Superior temporal gyrus (tissue), 1 donor: ENCODE measurements around the gene PPP1R36.
A peak's percentile ranks its signal among the peaks of the same experiment; 100 is the strongest.
"Not testable (repeated sequence)": the region's sequence is repeated elsewhere in the genome, so short reads cannot be mapped to it uniquely, and the experiment has no call there.

Experiments used
- DNase-seq: peaks from one replicate; pipeline ENCODE4 v3.0.0-alpha.2; 2016; ENCODE audit errors: extremely low spot score

The PPP1R36 gene, protein sequence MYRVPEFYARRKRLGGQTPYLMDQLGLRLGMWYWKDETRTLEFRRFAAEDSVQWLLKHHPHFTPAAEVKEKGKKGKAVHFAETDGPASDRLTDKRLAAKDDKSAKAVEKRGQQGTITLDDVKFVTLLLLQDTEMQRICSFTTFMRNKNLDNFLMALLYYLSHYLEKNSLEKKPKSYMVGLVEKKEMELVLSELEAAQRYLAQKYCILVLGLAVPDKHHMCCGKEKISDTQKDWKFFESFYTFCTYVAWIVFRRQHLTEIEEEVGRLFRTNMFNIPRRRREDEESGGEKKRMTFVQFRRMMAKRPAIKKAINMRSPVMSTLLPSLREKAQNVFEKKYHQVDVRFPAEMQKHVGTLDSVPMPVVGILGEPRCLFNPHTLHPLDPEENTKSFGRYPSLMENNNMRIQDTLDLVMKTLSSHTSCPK

DNA sequence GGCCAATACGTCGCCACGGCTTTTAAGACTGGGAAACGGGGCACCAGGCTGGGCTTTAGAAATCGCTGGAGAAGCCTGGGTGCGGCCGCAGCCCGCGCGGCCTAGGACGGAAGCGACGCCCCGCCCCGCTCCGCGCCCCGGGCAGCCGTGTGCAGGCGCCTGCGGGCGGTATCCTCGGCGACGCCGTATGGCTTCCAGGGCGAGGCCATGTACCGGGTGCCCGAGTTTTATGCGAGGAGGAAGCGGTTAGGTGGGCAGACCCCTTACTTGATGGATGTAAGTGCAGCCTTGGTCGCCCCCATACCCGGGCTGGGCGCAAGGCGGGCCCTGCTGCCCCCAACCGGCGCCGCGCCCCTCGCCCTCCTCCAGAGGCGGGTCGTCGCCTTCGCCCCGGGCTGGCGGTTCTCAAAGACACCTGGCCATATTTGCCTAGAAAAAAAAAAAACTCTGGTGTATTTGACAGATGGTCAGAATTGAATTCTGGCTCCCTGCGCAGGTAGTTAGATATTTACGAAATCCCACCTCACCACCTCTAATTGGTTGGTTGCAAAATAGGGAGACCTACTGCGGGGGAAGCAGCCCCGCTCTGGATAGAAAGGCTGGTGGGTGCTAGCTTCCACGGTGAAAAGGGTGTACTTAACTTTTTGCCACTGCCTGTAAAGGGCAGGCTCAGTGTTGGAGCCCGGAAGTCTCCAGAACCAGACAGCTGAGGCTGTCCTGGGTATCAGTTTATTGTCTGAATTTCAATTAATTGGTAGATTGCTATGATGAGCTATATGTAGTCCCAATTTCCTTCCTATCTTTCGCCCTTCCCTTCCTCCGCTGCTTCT, at the start of gene PPP1R36:
PPP1R36 (plus strand) TSS at position 171 of the 830 bp plus-strand sequence; CDS start at position 208, 37 bp downstream.
- DNase-seq, result no peak

DNA sequence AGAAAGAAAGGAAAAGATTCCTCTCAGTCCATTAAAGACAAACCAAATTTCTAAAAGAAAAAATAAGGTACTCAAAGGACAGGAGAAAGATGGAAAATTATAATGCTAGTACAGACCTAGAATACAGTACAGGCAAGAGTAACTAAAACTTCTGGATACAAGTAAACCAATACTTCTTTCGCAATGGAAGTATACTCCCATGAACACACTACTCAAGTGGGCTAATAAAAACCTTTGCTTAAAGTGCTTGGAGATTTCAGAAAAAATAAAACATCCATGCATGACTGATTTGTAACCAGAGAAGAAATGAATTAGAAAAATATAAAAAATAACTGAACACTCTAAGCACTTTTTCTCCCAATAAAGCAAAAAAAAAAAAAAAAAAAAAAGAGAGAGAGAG, 49.7 kb upstream of the PPP1R36 start:
- DNase-seq, result no peak

DNA sequence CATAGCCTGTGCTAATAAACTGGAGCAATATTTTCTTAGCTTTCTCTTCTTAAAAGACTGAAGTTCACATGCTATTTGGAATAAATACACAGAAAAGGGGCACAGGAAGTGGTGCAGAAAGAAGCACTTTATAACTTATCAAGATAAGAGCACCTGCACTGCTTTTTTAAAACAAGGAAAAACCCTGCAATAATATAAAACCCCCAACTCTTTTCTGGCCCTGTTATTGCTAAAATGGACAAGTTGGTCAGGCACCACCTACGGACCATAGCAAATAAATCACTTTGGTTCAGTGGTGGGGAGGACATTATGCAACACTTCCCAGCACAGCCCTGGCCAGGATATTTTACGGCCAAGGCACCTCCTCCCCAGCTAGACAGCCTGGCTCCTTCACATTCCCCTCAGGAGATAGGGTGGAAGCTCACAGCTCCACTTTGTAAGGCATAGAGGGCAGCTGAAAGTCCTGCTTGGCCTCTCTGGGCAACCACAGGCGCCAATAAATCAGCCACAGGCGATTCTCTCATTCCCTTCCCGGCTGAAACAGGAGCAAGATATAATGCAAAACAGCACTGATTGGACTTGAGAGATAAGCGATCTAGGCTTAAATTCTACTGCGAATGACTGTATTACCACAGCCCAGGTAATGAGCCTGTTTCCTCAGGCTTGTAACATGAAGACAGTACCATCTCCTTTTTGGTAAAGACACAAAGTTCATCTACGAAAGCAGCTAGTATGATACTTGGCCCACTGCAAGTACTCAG, 48.2 kb upstream of the PPP1R36 start:
- no peak for DNase-seq

DNA sequence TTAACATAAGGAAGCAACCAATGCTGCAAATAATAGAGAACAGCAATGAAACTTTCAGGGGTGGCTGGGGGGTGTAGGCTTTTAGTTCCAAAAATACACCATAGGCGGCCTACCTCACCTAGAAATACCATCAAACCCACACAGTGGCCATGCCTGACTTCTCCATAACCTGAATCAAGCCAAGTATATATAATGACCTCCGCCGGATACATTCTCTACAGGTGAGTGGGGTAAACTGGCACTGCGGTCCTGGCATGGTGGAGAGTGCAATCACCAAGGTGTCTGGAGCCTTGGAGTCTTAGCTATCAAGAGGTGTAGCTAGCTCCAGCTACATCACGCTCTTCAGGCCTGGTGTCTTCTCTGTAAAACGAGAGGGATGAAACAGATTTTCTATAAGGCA, 47.3 kb upstream of the PPP1R36 start:
- no peak for DNase-seq

DNA sequence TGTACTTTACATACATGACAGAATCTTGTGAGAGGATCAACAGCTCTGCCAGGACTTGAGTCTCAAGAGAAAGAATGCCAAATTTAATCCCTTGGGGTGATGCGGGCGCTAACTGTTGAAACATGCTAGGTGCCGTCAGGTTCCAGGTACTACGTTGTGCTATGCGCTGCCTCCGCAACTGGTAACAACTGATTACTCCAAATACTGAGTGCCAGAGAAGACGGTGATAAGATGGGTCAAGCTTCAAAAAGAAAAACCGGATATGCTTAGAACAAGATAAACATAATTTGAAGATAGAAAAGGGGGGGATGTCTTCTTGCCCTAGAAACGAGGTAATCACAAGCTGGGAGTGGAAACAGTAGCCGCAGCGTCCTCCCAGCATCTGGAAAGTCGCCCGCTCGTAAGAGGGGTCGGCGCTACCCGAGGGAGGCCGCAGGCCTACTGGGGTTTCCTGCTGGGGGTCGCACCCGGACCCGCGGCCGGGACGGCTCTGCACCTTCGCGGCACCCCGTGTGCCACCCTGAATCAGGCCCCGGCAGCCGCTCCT, 46.8 kb upstream of the PPP1R36 start:
- DNase-seq, result peak; percentile 51

DNA sequence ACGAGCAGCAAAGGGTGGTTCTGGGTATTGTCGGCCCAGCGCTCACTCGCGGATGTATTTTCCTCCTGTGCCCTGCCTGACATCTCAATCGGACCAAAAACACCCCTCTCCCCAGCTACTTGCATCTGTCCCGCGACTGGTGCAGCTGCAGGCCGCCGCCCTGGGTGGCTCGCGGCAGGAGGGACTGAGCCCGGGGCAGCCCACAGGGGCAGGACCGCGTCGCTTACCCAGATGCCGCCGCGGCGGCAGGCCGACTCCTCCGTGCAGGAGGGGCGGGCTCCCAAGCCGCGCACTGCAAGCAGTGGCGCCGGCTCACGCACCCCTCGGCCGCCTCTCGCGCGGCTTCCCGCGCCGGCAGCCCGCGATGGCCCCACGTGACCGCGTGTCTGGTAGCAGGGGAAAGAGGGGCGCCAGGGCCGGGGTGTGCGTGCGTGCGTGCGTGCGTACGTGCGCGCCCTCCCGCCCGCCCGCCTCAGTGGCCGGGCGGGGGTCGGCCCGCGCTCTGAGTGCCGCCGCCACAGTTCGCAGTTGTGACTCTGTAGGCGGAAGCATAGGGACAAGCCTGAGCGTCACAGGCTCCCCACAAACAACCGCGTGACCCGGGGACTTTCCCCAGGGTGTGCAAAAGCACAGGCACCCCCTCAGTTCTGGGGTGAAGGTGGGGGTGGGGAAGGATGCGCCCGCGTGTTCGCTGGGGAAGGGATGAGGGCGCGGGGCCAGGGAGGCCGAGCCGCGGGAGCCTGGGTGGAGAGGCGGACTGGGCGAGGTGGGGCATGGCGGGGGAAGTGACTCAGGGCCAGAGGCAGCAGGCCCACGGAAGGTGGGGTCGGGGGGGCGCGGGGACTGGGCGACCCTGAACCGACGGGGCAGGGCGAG, 46.1 kb upstream of the PPP1R36 start, which contains the start of gene ZBTB25:
ZBTB25 (minus strand) TSS at position 405 of the 876 bp plus-strand sequence. CDS start 13,305 bp downstream, outside the sequence.
- DNase-seq, result peak; percentile 90

DNA sequence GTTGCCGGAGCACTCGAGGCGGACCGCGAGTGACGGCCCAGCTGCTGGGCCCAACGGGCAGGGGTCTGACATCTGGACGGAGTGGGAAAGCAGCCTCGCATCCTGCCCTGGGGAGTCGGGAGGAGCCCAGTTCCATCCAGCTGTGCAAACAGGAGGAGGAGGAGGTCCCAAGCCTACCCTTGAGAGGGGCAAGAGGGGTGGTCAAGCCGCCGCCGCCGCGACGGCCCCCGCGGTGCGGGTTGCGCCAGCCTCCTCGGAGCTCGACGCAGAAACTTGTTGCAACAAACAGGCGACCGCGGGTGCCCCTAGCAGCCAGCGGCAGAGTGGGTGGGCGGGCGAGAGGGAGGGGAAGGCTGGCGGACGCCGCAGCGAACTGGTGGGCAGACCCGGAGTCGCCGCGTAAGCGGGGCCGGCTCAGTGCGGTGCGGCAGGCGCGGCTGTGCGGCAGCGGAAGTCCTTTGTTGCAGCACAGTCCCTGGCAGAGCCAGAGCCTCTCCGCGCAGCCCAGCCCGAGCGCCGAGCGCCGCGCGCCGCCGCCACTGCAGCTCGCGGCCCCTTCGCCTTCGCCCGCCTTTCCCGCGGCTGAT, 45.4 kb upstream of the PPP1R36 start, which contains the start of gene ZBTB1:
ZBTB1 (plus strand) TSS at position 461 of the 587 bp plus-strand sequence. CDS start 16,735 bp downstream, outside the sequence.
- DNase-seq, result peak; percentile 68

DNA sequence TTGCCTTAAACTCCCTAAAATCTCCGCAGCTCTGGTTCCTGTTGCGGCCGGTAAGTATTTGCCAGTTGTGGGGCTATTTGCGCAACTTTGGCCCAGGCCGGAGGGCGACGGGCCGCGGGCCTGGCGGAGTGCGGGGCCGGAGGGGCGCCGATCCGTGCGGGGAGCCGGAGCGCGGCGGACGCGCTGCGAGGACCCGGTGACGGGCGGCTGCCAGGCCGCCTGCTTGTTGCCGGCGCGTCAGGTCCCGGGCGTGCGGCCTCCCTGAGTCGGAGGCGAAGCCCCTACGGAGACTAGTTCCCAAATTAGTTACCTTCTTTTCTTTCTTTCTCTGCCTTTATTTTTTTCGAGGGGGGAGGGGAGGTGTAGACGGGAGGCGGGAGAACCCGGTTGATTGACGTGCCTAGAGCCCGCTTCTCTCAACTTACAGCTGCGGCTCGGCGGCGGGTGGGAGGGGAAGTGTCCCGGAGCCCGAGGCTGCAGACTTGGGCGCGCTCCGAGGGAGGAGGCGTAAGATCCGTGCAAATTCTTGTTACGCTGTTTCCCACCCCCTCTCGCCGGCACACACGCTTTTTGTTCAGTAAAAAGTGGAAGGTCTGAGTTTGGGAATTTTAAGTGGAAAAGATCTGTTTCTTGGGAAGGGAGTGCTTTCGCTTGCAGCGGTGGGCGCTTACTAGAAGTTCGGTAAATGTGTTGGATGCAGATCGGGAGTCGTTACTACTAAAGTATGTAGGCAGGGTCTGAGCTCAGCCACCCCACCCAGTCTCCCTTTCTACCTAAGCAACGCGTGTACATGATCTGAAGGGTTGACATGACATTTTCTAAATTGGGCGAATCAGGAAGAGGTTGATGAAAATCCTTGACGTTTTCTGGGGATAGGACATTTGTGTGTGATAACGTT, 44.6 kb upstream of the PPP1R36 start:
- DNase-seq, result peak; percentile 82

DNA sequence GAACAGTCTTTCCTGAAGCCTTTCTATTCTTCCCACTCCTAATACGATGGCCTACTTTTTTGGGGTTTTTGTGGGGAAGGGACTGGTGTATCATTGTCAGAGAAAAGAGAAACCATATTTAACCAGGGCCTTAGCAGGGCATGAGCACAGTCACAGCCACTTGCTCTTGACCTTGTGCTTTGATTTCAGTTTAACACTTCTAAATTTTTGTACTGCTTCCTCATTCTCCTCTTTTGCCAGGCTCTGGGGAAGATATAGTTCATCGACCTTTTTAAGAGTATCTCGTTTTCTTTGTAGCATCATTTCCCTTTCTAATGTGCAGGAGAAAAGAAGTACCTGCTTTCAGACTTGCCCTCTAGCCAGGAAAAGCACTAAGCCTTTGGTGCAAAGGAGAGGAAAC, 43.0 kb upstream of the PPP1R36 start:
- DNase-seq, result no peak

DNA sequence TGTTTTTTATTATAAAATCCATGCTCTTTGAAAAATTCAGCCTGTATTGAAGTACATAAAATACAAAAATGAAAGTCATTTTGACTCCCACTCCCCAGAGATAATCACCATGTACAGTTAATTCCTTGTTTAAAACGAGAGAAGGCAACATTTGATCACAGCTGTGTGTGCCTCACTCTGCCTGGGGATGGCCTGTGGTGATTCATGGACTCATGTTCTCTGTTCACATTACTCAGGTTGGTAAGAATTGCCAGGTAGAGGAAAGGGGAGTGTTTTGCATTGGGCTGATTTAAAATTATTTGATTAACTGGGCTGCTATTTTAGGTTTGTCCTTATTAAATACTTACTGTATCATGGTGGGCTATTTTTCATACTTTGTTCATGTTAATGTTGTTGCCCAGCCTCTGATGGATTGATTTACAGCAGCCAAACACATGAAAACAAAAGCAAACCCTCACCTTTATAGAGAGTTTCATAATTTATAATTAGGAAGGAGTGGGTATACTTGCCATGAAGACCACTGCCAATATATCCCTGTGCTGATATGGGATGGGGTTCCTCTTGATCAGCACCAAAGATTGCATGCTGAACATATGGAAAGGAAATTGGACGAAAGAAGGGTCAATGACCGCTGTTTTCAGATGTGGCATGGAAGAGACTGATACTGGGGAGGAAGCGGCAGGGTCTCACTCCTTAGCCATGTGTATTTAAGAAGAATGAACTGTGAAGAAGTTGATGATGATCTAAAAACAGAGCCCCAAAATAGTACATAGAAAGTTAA, 42.2 kb upstream of the PPP1R36 start:
- DNase-seq, result no peak

DNA sequence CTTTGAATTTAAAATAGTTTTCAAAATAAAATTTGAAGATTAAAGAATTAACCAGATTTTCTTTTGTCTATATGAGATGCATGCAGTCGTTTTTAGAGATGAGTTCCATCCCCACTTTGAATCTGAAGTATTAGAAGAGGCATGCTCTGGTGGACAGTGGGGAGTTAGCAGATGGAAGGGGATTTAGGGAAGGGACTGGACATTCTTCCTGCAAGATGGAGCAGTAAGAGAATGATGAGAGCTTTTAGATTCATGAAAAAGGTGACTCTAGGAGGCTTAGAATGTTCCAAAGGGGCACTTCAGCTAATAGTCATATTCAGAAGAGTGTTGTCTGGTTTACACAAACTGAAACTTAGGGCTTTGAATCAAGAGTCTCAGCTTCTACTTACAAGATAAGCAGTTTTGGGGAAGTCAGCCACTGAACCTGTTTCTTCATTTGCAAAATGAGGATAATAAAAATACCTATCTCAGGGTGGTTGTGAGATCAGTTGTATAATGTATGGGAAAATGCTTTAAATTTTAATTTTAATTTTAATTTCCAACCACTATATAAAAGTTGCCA, 41.5 kb upstream of the PPP1R36 start:
- no peak for DNase-seq

DNA sequence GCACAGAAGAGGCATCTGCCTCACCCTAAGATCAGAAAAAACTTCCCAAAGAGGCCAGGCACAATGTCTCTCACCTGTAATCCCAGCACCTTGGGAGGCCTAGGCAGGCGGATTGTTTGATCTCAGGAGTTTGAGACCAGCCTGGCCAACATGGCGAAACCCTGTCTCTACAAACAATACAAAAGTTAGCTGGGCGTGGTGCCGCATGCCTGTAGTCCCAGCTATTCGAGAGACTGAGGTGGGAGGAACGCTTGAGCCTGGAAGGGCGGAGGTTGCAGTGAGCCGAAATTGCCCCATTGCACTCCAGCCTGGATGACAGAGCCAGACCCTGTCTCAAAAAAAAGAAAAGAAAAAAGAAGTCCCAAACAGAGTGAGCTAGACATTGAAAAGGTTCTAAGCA, 40.7 kb upstream of the PPP1R36 start:
- no peak for DNase-seq

DNA sequence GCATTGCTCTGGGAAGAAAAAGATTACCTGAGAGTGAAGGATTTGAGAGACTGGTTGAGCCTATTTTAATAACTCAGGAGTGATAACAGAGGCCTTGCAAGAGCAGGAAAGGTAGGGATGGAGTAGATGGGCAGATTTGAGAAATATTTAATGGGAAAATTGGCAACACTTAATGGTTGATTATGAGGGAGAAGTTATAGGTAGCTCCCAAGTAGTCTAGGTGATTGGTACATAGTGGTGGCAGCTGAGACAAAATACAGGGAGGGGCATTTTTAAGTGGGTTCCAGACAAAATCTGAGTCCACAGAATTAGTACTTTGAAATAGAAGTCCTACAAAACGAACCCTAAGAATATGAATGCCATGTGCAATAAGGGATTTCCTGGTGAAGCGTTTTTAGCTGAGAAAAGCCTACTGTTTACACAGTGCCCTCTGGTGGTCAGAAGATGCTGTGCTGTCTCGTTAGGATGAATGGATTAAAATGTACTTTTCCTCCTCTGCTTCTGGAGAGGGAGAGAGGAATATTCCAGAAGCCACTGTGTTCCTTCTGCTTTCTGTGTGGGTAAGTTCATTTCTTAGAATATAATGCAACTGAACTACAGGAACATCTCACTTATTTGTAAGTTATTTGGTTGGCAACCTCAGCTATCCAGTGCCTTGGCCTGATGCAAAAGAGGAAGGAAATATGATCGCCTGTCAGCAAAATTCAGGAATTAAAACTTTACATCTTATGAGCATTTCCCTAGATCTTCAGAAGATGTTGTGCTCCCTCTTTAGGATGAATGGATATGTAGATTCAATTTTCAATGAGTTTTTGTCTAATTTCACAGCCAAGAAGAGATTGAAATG, 38.7 kb upstream of the PPP1R36 start:
- DNase-seq, result peak; percentile 96

DNA sequence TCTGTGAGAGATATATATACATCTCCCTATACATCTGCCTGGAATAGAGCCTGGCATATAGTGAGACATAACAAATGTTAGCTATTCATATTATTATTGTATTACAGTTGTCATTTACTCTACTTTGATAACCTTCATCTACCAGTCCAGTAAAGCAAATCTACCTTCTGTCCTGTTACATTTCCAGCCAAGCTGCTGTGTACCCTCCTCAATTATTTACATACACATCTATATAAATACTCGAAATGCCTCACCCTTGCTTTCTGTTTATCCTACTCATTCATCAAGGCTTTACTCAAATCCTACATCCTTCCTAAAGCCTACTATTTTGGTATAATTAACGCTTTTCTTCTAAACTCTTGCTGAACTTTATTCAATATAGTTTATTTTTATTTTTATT, 36.5 kb upstream of the PPP1R36 start:
- DNase-seq, result no peak

DNA sequence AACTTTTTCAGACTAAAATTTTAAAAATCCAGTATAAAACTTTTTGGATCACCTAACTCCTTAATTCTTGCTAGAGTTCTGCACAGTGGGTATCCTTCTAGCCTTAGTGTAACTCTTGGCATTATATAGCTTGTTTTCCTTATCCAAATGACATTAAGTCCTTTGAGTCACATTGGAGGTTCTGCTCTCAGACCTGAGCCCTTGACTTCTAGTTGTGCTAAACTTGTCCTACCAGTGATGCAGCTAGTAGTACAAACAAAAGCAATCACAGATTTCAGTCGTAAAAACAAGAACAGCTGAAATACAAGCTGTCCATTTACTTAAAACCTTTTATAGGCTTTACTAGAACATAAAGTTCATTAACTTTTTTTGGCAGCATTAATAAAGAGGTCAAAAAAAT, 34.7 kb upstream of the PPP1R36 start:
- no peak for DNase-seq

DNA sequence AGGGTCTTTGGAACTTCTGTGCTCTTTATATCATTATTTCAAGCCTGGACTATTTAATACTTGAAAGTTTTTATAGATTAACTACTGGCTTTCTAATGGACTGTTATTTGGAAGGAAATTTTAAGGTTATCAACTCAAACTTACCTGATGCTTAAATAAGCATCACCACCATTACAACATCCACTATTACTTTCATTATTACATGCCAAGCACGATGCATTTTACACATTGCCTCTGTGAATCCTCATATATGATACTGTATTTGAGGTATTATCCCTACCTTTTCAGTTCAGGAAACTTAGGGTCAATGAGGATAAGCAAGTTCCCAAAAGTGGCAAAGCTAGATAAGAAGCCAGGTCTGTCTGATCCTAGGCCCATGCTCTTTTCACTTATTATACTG, 32.8 kb upstream of the PPP1R36 start:
- no peak for DNase-seq

DNA sequence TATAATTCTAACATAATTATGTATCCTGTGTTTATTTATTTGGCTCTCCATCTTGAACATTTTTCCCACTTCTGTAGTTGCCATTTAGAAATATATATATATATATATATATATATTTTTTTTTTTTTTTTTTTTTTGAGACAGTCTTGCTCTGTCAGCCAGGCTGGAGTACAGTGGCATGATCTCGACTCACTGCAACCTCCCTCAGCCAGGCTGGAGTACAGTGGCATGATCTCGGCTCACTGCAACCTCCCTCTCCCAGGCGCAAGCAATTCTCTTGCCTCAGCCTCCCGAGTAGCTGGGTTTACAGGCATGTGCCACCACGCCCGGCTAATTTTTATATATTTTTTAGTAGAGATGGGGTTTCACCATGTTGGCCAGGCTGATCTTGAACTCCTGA, 32.1 kb upstream of the PPP1R36 start:
- not testable (repeated sequence) for DNase-seq
